ENCODE measurements around the gene KIRREL3.

DNA sequence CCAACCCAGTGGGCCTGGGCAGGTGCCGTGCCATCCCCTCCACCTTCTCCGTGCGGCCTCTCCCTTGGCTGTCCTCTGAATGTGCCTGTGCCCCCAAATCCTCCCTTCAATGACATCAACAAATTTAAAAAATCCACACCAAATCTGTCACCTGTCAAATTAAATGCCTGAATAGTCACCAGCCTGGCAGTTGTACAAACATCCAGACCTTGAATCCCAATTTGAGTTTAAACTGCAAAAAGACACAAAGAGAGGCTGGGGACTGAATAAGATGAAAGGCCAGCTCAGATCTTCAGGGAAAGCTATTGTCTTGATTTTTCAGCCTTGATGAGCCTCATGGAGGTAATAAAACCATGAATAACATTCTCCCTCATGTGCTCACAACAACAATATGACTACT is 194.7 kb downstream of the KIRREL3 start:
- TF ChIP-seq POLR2A (IDR thresholded peaks at IDR 0.05; ENCODE audit: low read depth, low read length) (no peak), FOS (IDR thresholded peaks at IDR 0.05; ENCODE audit: low read depth, low read length) (no peak), BHLHE40 (IDR thresholded peaks at IDR 0.05; ENCODE audit: low read depth, low read length) (no peak)
- TF ChIP-seq, protein P1, sequence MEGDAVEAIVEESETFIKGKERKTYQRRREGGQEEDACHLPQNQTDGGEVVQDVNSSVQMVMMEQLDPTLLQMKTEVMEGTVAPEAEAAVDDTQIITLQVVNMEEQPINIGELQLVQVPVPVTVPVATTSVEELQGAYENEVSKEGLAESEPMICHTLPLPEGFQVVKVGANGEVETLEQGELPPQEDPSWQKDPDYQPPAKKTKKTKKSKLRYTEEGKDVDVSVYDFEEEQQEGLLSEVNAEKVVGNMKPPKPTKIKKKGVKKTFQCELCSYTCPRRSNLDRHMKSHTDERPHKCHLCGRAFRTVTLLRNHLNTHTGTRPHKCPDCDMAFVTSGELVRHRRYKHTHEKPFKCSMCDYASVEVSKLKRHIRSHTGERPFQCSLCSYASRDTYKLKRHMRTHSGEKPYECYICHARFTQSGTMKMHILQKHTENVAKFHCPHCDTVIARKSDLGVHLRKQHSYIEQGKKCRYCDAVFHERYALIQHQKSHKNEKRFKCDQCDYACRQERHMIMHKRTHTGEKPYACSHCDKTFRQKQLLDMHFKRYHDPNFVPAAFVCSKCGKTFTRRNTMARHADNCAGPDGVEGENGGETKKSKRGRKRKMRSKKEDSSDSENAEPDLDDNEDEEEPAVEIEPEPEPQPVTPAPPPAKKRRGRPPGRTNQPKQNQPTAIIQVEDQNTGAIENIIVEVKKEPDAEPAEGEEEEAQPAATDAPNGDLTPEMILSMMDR (conservative IDR thresholded peaks at IDR 0.05; ENCODE audit: low read depth, low read length), result no peak
- TF ChIP-seq, protein P2, sequence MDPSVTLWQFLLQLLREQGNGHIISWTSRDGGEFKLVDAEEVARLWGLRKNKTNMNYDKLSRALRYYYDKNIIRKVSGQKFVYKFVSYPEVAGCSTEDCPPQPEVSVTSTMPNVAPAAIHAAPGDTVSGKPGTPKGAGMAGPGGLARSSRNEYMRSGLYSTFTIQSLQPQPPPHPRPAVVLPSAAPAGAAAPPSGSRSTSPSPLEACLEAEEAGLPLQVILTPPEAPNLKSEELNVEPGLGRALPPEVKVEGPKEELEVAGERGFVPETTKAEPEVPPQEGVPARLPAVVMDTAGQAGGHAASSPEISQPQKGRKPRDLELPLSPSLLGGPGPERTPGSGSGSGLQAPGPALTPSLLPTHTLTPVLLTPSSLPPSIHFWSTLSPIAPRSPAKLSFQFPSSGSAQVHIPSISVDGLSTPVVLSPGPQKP (IDR thresholded peaks at IDR 0.05; ENCODE audit: borderline replicate concordance, low read depth, low read length), result no peak

Data from IMR-90 (cell line).